ENCODE data around the gene PRM3. TPM values are rescaled to one million over a fixed set of nuclear protein-coding genes. Genes with fewer than 3 reads are reported as not detected.
A peak's percentile ranks its signal among the peaks of the same experiment; 100 is the strongest.

PRM3 gene
- total and polyA plus RNA-seq, 4 experiments from 2014 or later = not detected

- Histone ChIP-seq H3K4me1 (ENCODE audit: insufficient read depth, low read length) (peaks cover 53% of the 10 kb centered on the region), H3K27me3 (ENCODE audit: insufficient read depth, low read length) (no peaks in the 10 kb centered on the region), H3K9me3 (ENCODE audit: control insufficient read depth in 1 of 2, low read length in 2 of 2) (no peaks in the 10 kb centered on the region), H3K27ac (ENCODE audit: low read depth, low read length) (peak overlapping the region; percentile 83), H3K4me3 (ENCODE audit: low read length in 2 of 2) (peak overlapping the region; percentile 73 to 85), H3K36me3 (ENCODE audit: insufficient read depth, low read length) (peaks cover 6% of the 10 kb centered on the region)
- intact Hi-C loops (cut with micrococcal nuclease) = loop anchor here (1.0 to 10.0 kb wide), 6 partner anchors 41 to 658 kb away; partner anchors contain the start of genes GSPT1 and TXNDC11
- Mint-ChIP-seq H3K27me3 (no peaks in the 10 kb centered on the region), H3K9me3 (peaks cover 0 to 12% (median 0%) of the 10 kb centered on the region in 8 donors), H3K4me3 (peak overlapping the region; percentile 90 to 98 (median 94)), H3K4me1 (peaks cover 36 to 73% (median 45%) of the 10 kb centered on the region in 4 donors), H3K27ac (peak overlapping the region; percentile 92 to 99 (median 97)), H3K36me3 (peaks cover 5 to 27% of the 10 kb centered on the region in 2 donors)
- ChIA-PET CTCF (ENCODE audit: partially characterized antibody) (interaction anchor here (1.0 to 7.6 kb wide), 20 partner anchors 12 to 289 kb away, joined by 3 to 197 read pairs (median 6); partner anchors contain the start of genes PRM3 and TNP2), POLR2A (ENCODE audit: partially characterized antibody) (interaction anchor here (0.5 to 8.3 kb wide), 42 partner anchors 8 to 486 kb away, joined by 3 to 283 read pairs (median 6); partner anchors contain the start of genes CLEC16A, TNP2 and TXNDC11)
- DNase-seq = peak in 3 of 5 donors; percentile 28 to 54 (median 31)
Measured at GRCh38 chr16:11256661-11257130, 16.7 kb downstream of the PRM3 start.

GRCh38 chr16:11255737-11256660 lies 17.4 kb downstream of the PRM3 start, which contains the start of gene SOCS1:
Gene SOCS1, minus strand, starts transcription at chr16:11256204. Its CDS starts 726 bp downstream, at chr16:11255478.
- Histone ChIP-seq H3K36me3 (ENCODE audit: insufficient read depth, low read length) (peaks cover 6% of the 10 kb centered on the region), H3K27me3 (ENCODE audit: insufficient read depth, low read length) (no peaks in the 10 kb centered on the region), H3K4me1 (ENCODE audit: insufficient read depth, low read length) (peaks cover 60% of the 10 kb centered on the region), H3K4me3 (ENCODE audit: low read length in 2 of 2) (peak within 1 kb of the TSS; percentile 73 to 85), H3K9me3 (ENCODE audit: control insufficient read depth in 1 of 2, low read length in 2 of 2) (no peaks in the 10 kb centered on the region), H3K27ac (ENCODE audit: low read depth, low read length) (peak within 1 kb of the TSS; percentile 83)
- DNase-seq = peak; percentile 78 to 87 (median 83)
- peaks cover 5 to 28% of the 10 kb centered on the region in 2 donors for H3K36me3 Mint-ChIP-seq
- peak within 1 kb of the TSS; percentile 92 to 99 (median 97) for H3K27ac Mint-ChIP-seq
- peaks cover 0 to 12% (median 0%) of the 10 kb centered on the region in 8 donors for H3K9me3 Mint-ChIP-seq
- intact Hi-C loops (cut with micrococcal nuclease) = loop anchor here (1.0 to 10.0 kb wide), 9 partner anchors 23 to 659 kb away; partner anchors contain the start of genes CLEC16A, GSPT1, RMI2 and TXNDC11
- H3K4me1 Mint-ChIP-seq = peaks cover 38 to 77% (median 48%) of the 10 kb centered on the region in 4 donors
- ChIA-PET POLR2A (ENCODE audit: partially characterized antibody) (interaction anchor here (0.5 to 8.3 kb wide), 55 partner anchors 8 to 660 kb away, joined by 3 to 283 read pairs (median 6); partner anchors contain the start of genes CLEC16A, DEXI, GSPT1 and TNP2), CTCF (ENCODE audit: partially characterized antibody) (interaction anchor here (0.7 to 7.6 kb wide), 36 partner anchors 10 to 307 kb away, joined by 3 to 197 read pairs (median 6); partner anchors contain the start of genes PRM3 and TNP2)
- H3K4me3 Mint-ChIP-seq = peak within 1 kb of the TSS; percentile 90 to 98 (median 94)
- no peaks in the 10 kb centered on the region for H3K27me3 Mint-ChIP-seq

- intact Hi-C loops (cut with micrococcal nuclease) = loop anchor here (1.0 to 10.0 kb wide), 9 partner anchors 22 to 660 kb away; partner anchors contain the start of genes CLEC16A, GSPT1, RMI2 and TXNDC11
- POLR2A ChIA-PET (ENCODE audit: partially characterized antibody) = interaction anchor here (0.6 to 8.3 kb wide), 54 partner anchors 9 to 661 kb away, joined by 3 to 283 read pairs (median 5); partner anchors contain the start of genes CLEC16A, DEXI, GSPT1 and PRM3
- Mint-ChIP-seq H3K27me3 (no peaks in the 10 kb centered on the region), H3K4me1 (peaks cover 41 to 78% (median 53%) of the 10 kb centered on the region in 4 donors), H3K9me3 (peaks cover 0 to 14% (median 0%) of the 10 kb centered on the region in 8 donors), H3K4me3 (peak overlapping the region; percentile 85 to 91 (median 88)), H3K27ac (peak overlapping the region; percentile 52 to 95 (median 79)), H3K36me3 (peaks cover 5 to 33% of the 10 kb centered on the region in 2 donors)
- peak; percentile 79 to 82 (median 80) for DNase-seq
- no peaks in the 10 kb centered on the region for H3K27me3 ChIP-seq (ENCODE audit: insufficient read depth, low read length)
- H3K9me3 ChIP-seq (ENCODE audit: control insufficient read depth in 1 of 2, low read length in 2 of 2) = no peaks in the 10 kb centered on the region
- H3K36me3 ChIP-seq (ENCODE audit: insufficient read depth, low read length) = peaks cover 6% of the 10 kb centered on the region
- H3K4me3 ChIP-seq (ENCODE audit: low read length in 2 of 2) = peak overlapping the region; percentile 73 to 85
- H3K27ac ChIP-seq (ENCODE audit: low read depth, low read length) = peak overlapping the region; percentile 83
- CTCF ChIA-PET (ENCODE audit: partially characterized antibody) = interaction anchor here (0.7 to 7.6 kb wide), 36 partner anchors 9 to 307 kb away, joined by 3 to 197 read pairs (median 6); no protein-coding TSS in a partner anchor
- H3K4me1 ChIP-seq (ENCODE audit: insufficient read depth, low read length) = peaks cover 60% of the 10 kb centered on the region
Measured at GRCh38 chr16:11254913-11255736, 18.3 kb downstream of the PRM3 start.

- Mint-ChIP-seq H3K27ac (peak overlapping the region; percentile 81 to 97 (median 95)), H3K4me3 (peak overlapping the region; percentile 87 to 91 (median 89)), H3K4me1 (peaks cover 40 to 69% (median 52%) of the 10 kb centered on the region in 4 donors)
Measured at GRCh38 chr16:11253995-11254912, 19.2 kb downstream of the PRM3 start.

GRCh38 chr16:11253009-11253994 lies 20.1 kb downstream of the PRM3 start:
- intact Hi-C loops (cut with micrococcal nuclease) = loop anchor here (5.0 to 10.0 kb wide), 3 partner anchors 61 to 661 kb away; partner anchors contain the start of gene GSPT1
- H3K27ac Mint-ChIP-seq = peak overlapping the region; percentile 81 to 97 (median 95)
- Histone ChIP-seq H3K9me3 (ENCODE audit: control insufficient read depth in 1 of 2, low read length in 2 of 2) (no peaks in the 10 kb centered on the region), H3K27ac (ENCODE audit: low read depth, low read length) (peak overlapping the region; percentile 33), H3K4me1 (ENCODE audit: insufficient read depth, low read length) (peaks cover 47% of the 10 kb centered on the region), H3K27me3 (ENCODE audit: insufficient read depth, low read length) (no peaks in the 10 kb centered on the region), H3K4me3 (ENCODE audit: low read length in 2 of 2) (peak overlapping the region; percentile 52 to 85), H3K36me3 (ENCODE audit: insufficient read depth, low read length) (peaks cover 6% of the 10 kb centered on the region)
- CTCF ChIA-PET (ENCODE audit: partially characterized antibody) = interaction anchor here (0.9 to 7.6 kb wide), 14 partner anchors 15 to 289 kb away, joined by 3 to 197 read pairs (median 8); no protein-coding TSS in a partner anchor
- H3K4me3 Mint-ChIP-seq = peak overlapping the region; percentile 86 to 91 (median 89)
- no peaks in the 10 kb centered on the region for H3K27me3 Mint-ChIP-seq
- H3K9me3 Mint-ChIP-seq = peaks cover 0 to 14% (median 0%) of the 10 kb centered on the region in 8 donors
- H3K36me3 Mint-ChIP-seq = peaks cover 5 to 36% of the 10 kb centered on the region in 2 donors
- H3K4me1 Mint-ChIP-seq = peaks cover 37 to 63% (median 44%) of the 10 kb centered on the region in 4 donors
- POLR2A ChIA-PET (ENCODE audit: partially characterized antibody) = interaction anchor here (0.9 to 8.3 kb wide), 17 partner anchors 8 to 289 kb away, joined by 3 to 283 read pairs (median 8); partner anchors contain the start of gene TNP2
- peak in 4 of 5 donors; percentile 39 to 81 (median 54) for DNase-seq

More at GRCh38 chr16:11253995-11254912, 19.2 kb downstream of the PRM3 start:
- no peaks in the 10 kb centered on the region for H3K27me3 Mint-ChIP-seq
- H3K36me3 Mint-ChIP-seq = peaks cover 5 to 33% of the 10 kb centered on the region in 2 donors
- no peaks in the 10 kb centered on the region for H3K27me3 ChIP-seq (ENCODE audit: insufficient read depth, low read length)
- H3K4me1 ChIP-seq (ENCODE audit: insufficient read depth, low read length) = peaks cover 57% of the 10 kb centered on the region
- intact Hi-C loops (cut with micrococcal nuclease) = loop anchor here (5.0 to 10.0 kb wide), 3 partner anchors 62 to 661 kb away; partner anchors contain the start of gene GSPT1
- peak overlapping the region; percentile 83 for H3K27ac ChIP-seq (ENCODE audit: low read depth, low read length)
- POLR2A ChIA-PET (ENCODE audit: partially characterized antibody) = interaction anchor here (0.6 to 8.3 kb wide), 40 partner anchors 9 to 488 kb away, joined by 3 to 283 read pairs (median 8); partner anchors contain the start of genes CLEC16A, DEXI, PRM3 and RMI2
- peak overlapping the region; percentile 52 to 85 for H3K4me3 ChIP-seq (ENCODE audit: low read length in 2 of 2)
- no peak for DNase-seq
- no peaks in the 10 kb centered on the region for H3K9me3 ChIP-seq (ENCODE audit: control insufficient read depth in 1 of 2, low read length in 2 of 2)
- peaks cover 0 to 14% (median 0%) of the 10 kb centered on the region in 8 donors for H3K9me3 Mint-ChIP-seq
- peaks cover 6% of the 10 kb centered on the region for H3K36me3 ChIP-seq (ENCODE audit: insufficient read depth, low read length)
- CTCF ChIA-PET (ENCODE audit: partially characterized antibody) = interaction anchor here (0.7 to 7.6 kb wide), 24 partner anchors 8 to 300 kb away, joined by 3 to 197 read pairs (median 6); no protein-coding TSS in a partner anchor

Data from CD4-positive, alpha-beta memory T cell (primary cell).